Retinal pigment epithelial cell (primary cell): ENCODE measurements around the gene CRYGS.

Source experiments
- DNase-seq: peaks from one replicate; pipeline ENCODE4 v3.0.0-alpha.2; 2010; ENCODE audit warnings: low read depth
- H3K4me3 ChIP-seq: 2 replicates; pipeline ENCODE4 v1.5.1; 2011; ENCODE audit warnings: mild to moderate bottlenecking, low read length, control low read depth, moderate library complexity
- CTCF ChIP-seq: conservative IDR thresholded peaks from 2 replicates; pipeline ENCODE4 v1.5.1; 2011; ENCODE audit warnings: low read depth, low read length, control low read depth, inconsistent platforms

The CRYGS gene

GRCh38 chr3:186492385-186492984 lies 51.7 kb downstream of the CRYGS start:
- no peak for TF ChIP-seq CTCF
- no peak overlapping the region for H3K4me3 ChIP-seq
- DNase-seq = no peak

- no peak for DNase-seq
- H3K4me3 ChIP-seq = no peak overlapping the region
- TF ChIP-seq CTCF = no peak
Measured at GRCh38 chr3:186489507-186489906, 54.7 kb downstream of the CRYGS start.
